Measurements from ENCODE around the gene KRT9.
"Not testable (repeated sequence)": the region's sequence is repeated elsewhere in the genome, so short reads cannot be mapped to it uniquely, and the experiment has no call there.

The KRT9 gene

GRCh38 chr17:41576740-41577139, 4.9 kb upstream of the KRT9 start:
- not testable (repeated sequence) for DNase-seq

GRCh38 chr17:41575336-41575735, 3.5 kb upstream of the KRT9 start:
- DNase-seq, result no peak

- DNase-seq, result no peak
These were observed 4.5 kb downstream of the KRT9 start for GRCh38 chr17:41567317-41567716.

- DNase-seq, result no peak
These were observed 6.5 kb downstream of the KRT9 start for GRCh38 chr17:41565338-41565737.

- no peak for DNase-seq
These were observed 8.2 kb downstream of the KRT9 start for GRCh38 chr17:41563607-41564170.

GRCh38 chr17:41561554-41561953, 10.3 kb downstream of the KRT9 start:
- DNase-seq, result no peak

- no peak for DNase-seq
These were observed 12.3 kb downstream of the KRT9 start for GRCh38 chr17:41559548-41559947.

- no peak for DNase-seq
These were observed 14.9 kb downstream of the KRT9 start for GRCh38 chr17:41556931-41557330.

- DNase-seq, result no peak
These were observed 15.6 kb downstream of the KRT9 start for GRCh38 chr17:41556306-41556705.

GRCh38 chr17:41555105-41555887, 16.6 kb downstream of the KRT9 start:
- DNase-seq, result no peak

GRCh38 chr17:41553987-41554680, 17.7 kb downstream of the KRT9 start:
- DNase-seq, result no peak

- DNase-seq, result no peak
These were observed 18.7 kb downstream of the KRT9 start for GRCh38 chr17:41553176-41553575.

GRCh38 chr17:41552455-41552854, 19.4 kb downstream of the KRT9 start:
- no peak for DNase-seq

- no peak for DNase-seq
These were observed 20.5 kb downstream of the KRT9 start for GRCh38 chr17:41551365-41551764.

- DNase-seq, result no peak
These were observed 22.2 kb downstream of the KRT9 start for GRCh38 chr17:41549596-41550039.

GRCh38 chr17:41548844-41549595, 22.8 kb downstream of the KRT9 start:
- DNase-seq, result peak; percentile 80 to 82

- DNase-seq, result peak; percentile 48 to 69
These were observed 23.7 kb downstream of the KRT9 start for GRCh38 chr17:41547921-41548843.

GRCh38 chr17:41547378-41547841, 24.4 kb downstream of the KRT9 start:
- no peak for DNase-seq

GRCh38 chr17:41546819-41547218, 25.0 kb downstream of the KRT9 start:
- DNase-seq, result no peak

- DNase-seq, result no peak
These were observed 25.9 kb downstream of the KRT9 start for GRCh38 chr17:41545829-41546410.

GRCh38 chr17:41544935-41545334, 26.9 kb downstream of the KRT9 start:
- DNase-seq, result no peak

- DNase-seq, result no peak
These were observed 27.4 kb downstream of the KRT9 start for GRCh38 chr17:41544491-41544892.

Measured in activated CD4-positive, alpha-beta T cell treated with anti-CD3 and anti-CD28 coated beads for 4 hours (primary cell).